Activated T-cell treated with anti-CD3 and anti-CD28 coated beads, Interleukin-2, amount 50 U/mL, for 1 hour (primary cell): Measurements from ENCODE around the gene WIPI1.
"Not testable (repeated sequence)": the region's sequence is repeated elsewhere in the genome, so short reads cannot be mapped to it uniquely, and the experiment has no call there.

Experiments used
- DNase-seq: peaks from one replicate; pipeline ENCODE4 v3.0.0-alpha.2; 2020

The WIPI1 gene

GRCh38 chr17:68413597-68414560 is 43.4 kb downstream of the WIPI1 start:
- peak; percentile 68 for DNase-seq

GRCh38 chr17:68407656-68408055 is 49.6 kb downstream of the WIPI1 start:
- not testable (repeated sequence) for DNase-seq

DNA sequence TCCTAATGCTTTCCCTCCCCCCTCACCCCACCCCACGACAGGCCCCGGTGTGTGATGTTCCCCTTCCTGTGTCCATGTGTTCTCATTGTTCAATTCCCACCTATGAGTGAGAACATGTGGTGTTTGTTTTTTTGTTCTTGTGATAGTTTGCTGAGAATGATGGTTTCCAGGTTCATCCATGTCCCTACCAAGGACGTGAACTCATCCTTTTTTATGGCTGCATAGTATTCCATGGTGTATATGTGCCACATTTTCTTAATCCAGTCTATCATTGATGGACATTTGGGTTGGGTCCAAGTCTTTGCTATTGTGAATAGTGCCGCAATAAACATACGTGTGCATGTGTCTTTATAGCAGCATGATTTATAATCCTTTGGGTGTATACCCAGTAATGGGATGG is 53.5 kb downstream of the WIPI1 start:
- not testable (repeated sequence) for DNase-seq

DNA sequence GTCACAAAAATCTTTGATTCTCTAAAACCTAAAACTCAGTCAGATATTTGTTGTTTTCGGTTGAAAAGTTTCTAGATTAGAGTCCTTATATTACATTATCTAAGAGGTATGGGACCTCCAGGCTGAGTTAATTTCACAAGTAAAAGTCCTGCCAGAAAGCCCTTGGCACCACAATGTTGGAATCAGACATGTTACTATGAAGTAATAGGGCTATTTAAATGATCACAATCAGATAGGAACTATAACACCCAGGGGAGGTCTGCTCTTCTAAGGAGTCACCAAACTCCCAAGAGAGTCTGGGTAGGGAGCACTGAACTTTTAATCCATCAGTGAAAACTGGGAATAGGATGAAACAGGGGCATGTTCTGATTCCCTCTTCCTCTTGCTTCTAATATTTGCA is 54.2 kb downstream of the WIPI1 start:
- no peak for DNase-seq

GRCh38 chr17:68401288-68401687 is 56.0 kb downstream of the WIPI1 start:
- no peak for DNase-seq

DNA sequence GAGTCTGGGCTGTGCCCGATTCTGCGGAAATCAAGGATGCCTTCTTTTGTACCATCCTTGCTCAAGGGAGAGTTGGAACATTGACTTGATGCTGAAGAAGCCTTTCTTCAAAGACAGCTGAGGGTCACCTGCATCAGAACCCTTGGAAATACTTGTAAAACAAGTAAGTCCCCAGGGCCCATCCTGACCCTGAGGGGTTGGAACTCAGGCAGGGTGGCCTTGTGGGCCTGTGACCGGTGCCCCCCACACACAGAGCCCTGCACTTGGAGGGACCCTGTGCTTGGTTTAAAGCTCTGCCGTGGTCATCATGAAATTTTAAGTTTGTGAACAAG is 56.9 kb downstream of the WIPI1 start:
- DNase-seq = no peak

DNA sequence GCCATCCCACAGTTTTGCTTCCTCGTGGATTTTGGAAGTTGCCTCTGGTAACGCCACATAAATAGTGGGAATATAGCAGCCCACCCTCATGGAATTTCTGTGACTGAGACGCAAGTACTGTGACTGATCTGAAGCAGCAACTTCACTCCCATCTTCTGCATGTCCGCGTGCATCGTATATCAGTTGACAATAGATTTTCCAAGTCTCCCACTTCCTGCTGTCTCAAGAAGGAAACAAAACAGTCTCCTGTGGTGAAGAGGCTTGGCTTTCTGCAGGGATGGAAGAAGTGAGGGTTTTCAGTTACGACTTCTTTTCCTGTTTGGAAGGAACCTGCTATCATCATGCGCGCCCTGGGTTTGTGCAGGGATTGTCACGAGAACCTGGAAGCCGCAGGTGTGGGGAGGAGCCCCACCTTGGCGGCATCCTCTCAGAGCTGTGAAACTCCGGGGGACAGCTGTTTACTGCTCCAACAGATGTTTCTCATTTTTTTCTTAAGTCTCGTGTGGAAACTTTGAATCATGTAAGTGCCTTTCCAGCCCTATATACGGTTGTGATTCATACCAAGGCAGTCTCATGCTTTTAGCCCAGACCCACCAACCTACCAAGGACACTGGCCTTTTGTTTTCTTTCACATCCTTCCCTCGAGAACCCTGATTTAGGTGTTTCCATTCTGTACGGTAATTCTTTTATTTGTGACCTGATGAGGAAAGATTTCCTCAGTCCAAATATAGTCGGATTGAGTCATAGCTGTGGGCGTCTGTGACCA is 57.5 kb downstream of the WIPI1 start:
- DNase-seq = no peak

DNA sequence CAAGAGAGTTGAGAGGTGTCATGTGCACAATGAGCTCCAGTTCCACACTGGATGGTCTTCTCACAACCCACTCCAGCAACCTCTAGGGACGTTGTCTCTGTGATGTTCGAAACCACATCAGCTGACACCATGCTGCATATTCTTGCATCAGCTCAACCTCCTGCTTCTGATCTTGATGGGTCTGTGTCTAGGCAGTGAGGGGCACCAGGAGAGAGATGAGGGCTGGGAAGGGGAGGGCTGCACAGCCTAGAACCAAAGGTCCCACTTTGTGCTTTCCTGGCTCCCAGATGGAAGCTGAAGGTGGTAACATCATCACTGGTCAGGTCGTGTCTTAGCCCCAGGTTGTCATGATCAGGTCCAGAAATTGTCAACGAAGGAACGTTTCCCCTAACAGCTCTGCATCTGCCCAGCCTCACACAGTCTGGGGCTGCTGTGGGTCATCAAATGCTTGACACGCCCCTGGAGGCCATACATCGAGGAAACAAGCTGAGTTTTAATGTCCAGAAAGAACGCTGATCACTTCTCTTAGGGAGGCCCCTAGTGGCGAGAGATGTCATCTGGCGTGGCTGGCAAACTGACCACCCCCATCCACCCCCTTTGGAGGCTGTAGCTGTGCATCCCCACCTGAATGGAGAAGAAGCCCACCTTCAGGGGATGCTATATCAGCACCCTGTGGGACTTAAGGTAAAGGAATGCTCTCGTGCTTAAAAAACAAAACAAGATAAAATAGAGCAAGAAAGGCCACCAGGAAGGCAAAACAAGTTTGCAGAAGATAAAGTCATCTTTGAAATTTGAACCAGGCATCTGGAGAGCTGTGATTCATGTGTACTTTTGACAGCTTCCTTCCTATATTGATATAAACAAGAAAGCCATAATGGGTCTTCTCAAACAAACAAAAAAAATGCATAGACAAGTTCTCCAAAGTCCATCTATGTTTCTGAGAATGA is 58.3 kb downstream of the WIPI1 start:
- no peak for DNase-seq

GRCh38 chr17:68397108-68397536 is 60.2 kb downstream of the WIPI1 start:
- DNase-seq = no peak

DNA sequence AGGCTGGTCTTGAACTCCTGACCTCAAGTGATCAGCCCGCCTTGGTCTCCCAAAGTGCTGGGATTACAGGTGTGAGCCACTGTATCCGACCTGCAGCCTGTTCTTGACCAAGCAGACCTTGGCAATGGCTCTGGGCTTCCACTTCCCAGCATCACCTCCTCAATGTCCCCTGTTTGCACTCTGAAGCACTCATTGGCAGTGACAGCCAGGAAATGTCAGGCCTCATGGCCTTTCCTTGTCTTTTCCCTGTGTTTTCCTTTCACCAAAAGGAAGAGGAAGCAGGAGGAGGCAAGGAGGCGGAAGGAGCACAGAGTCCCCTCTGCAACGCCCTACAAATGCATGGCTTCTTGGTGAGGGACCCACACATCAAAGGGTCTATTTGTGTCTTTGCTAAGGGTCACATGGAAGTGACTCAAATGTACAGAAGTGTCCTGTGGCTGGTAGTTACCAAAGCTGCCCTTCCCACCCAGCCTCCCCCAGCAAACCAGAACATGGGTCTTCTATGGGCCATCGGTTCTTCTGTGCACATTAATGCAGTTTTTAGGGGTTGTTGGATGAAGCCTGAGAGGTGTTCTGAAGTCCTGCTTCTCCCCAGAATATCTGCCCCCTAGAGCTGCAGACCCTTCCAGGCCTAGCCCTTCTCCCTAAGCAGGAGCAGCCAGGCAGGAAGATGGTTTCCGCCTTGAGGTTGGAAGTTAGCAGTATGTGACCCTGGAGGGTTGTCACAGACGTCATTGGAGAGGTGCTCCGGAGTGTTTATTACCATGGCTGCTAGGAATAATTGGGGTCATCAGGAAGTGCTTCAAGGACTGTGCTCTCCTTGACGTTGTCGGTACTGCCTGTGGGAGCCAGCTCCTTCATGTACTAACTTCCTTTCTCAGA is 60.8 kb downstream of the WIPI1 start:
- DNase-seq = no peak

- DNase-seq = no peak
These were observed 62.5 kb downstream of the WIPI1 start for GRCh38 chr17:68394608-68395331.

DNA sequence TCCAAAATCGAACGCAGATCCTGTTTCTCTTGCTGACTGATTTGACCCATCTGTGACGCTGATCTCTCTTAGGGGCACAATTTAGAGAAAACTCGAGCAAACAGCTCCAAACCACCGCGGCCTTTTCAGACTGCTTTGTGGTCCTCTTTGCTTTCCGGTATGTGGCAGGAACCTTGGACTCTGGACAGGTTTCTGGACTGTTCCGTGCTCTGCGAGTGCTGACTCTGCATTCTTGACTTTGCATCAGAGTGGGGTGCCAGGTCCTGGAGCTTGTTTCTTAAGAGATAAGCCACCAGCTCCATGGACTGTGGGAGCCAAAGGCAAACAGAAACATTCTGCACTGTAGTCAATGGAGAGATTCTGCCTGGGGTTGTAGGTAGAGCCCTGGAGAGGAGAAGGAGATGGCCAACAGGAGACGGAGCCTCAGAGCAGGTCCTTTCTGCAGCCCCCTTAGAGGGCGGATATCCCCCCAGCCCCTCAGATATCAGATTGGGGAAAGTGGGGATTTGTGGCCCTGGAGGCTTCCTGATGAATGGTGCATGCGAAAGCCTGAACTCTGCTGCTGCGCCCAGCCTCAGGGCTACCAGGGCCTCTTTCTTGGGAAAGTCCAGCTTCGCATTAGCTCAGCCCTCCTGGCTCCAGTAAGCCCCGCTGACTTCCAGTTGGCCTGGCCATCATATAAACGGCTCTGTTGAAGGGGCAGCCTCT is 65.6 kb downstream of the WIPI1 start:
- DNase-seq = no peak

- DNase-seq = no peak
These were observed 66.3 kb downstream of the WIPI1 start for GRCh38 chr17:68390888-68391545.

DNA sequence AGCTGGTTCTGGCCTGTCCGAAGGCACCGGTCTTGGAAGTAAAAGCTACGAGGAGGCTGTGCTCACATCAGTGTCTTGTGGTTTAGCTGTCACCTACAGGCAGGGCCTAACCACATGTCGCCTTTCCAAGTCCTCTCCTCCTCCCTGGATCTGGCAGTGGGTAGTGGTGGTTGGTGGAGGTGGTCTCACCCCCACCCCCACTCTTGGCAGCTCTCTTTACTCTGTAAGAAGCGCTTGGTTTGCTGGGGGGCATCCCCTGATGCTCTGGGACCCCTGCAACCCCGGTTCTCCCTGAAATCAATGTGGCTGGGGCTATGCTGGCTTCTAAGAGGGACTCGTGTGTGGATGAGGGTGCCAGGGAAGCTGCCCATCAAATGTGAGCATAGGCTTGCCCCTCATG is 68.3 kb downstream of the WIPI1 start:
- no peak for DNase-seq

DNA sequence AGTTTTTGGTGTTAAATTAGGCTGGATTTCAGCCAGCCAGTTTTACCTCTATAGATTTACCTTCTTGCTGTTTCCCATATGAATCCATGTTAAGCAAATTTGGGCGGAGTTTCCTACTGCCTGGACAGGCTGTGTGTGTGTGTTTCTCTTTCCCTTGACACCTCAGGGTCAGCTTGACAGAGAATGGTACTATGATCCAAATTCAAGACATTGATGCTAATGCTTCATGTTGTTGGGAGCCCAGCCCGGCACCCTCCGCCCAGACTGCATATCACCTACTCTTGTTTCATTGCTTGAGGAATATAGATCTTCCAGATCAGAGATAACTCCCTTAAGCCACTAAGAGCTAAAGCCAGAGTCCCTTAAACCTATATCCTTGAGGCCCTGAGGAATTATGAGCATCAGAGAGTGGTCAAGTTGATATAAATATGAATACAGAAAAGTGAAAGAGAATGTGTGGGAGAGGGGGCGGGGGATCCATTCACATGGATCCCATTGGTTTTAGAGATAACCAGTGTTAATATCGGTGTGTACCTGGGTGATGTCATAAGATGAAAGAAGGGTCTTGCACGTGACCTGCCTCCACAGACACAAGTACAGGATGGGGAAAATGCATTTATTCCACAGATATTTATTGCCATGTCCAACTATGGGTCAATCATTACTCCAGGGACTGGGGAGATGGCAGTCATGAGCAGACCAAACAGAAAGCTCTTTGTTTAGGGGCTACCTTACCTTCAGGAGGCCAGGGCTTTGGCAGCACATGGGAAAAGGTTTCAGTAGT is 69.7 kb downstream of the WIPI1 start:
- no peak for DNase-seq

DNA sequence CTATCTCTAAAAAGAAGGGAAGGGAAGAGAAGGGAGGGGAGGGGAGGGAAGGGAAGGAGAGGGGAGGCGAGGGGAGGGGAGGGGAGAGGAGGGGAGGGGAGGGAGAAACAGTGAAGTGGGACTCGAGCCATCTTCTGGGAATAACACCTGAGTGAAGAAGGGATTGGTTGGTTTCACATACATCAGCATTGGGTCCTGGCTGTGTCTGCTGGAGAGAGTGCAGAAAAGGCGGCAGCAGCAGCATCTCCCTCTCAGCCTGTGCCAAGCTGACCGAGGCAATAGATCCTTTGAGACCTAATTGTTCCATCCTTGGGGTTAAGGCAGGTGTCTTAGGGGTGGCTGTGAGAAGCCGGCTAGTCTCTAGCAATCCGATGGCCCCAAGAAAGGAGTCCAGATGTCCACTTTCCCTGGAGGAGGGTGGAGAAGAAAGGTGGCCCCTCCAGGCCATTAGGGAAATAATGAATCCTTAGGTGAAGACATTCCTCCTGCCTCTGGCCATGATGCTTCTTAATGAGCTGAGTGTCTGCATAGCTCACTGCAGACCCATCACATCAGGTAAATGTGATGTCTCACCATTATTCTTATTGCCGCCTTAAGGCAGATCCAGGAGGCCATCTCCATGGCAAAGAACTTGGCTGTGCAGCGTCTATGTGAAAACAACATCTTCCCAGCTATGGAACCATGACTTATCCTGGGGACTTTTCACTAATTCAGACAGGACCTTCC is 71.6 kb downstream of the WIPI1 start:
- DNase-seq = no peak

GRCh38 chr17:68384941-68385340 is 72.4 kb downstream of the WIPI1 start:
- no peak for DNase-seq

DNA sequence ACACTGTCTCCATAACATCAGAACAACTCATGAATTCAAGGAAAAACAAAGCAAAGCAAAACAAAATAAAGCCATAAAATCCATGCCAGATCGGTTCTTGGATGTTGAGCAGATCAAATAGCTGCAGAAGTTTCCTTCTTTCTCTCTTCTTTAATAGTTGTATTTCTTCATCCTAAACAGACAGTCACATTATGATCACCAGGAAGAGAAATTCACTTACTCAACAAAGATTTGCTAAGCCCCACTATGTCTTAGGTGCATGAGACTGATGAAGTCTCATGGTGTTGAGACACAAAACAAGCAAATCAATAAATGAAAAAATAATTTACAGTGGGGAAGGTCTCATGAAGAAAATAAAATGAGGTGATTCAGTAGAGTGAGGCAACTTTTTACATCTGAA is 72.8 kb downstream of the WIPI1 start:
- no peak for DNase-seq
